ENCODE results near the gene LIPE.

LIPE gene

DNA sequence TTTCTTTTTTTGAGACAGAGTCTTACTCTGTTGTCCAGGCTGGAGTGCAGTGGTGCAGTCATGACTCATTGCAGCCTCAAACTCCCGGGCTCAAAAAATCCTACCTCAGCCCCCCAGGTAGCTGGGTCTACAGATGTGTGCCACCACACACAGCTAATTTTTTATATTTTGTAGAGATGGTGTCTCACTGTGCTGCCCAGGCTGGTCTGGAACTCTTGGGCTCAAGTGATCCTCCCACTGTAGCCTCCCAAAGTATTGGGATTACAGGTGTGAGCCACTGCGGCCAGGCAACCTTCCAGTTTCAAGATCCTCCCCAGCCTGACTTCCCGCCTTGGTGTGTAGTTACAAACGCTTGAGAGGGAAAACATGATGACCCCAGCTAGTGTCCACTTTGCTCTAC lies 59.3 kb downstream of the LIPE start:
- no peak for TF ChIP-seq CTCF (IDR thresholded peaks at IDR 0.05)
- H3K27me3 ChIP-seq (ENCODE audit: control insufficient read depth, insufficient read depth, low read length) = no peaks in the 10 kb centered on the region
- no peak overlapping the region for H3K27ac ChIP-seq
- no peak overlapping the region for H3K4me2 ChIP-seq (ENCODE audit: low read length)
- no peaks in the 10 kb centered on the region for H3K79me2 ChIP-seq
- H3K4me3 ChIP-seq (ENCODE audit: low read depth, low read length) = no peak overlapping the region
- no peak overlapping the region for H2AFZ ChIP-seq
- H3K4me1 ChIP-seq = peaks cover 3% of the 10 kb centered on the region
- H3K9ac ChIP-seq = no peak overlapping the region
- no peaks in the 10 kb centered on the region for H3K36me3 ChIP-seq (ENCODE audit: control insufficient read depth, insufficient read depth, low read length)
- H3K9me3 ChIP-seq (ENCODE audit: control insufficient read depth, low read length) = no peaks in the 10 kb centered on the region

DNA sequence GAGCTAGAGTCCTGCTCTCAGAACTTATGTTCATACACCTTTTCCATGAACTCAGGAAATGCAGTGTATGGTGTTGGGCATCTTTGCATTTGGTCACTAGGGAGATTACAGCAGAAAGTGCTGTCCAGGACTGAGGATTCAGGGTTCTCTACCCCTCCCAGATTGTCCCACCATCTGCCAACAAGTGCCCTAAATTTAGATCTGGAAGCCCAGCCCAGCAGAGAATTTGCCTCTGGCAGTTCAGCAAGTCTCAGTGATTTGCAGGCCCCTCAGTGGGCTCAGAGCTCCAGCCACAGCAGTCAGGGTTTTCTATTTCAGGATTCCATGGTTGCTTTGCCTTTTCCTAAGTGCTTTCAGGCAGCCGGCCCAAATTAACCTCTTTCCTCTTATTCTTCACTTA lies 60.5 kb downstream of the LIPE start:
- Histone ChIP-seq H3K27ac (no peak overlapping the region), H3K9ac (no peak overlapping the region), H3K4me3 (ENCODE audit: low read depth, low read length) (no peak overlapping the region), H3K9me3 (ENCODE audit: control insufficient read depth, low read length) (no peaks in the 10 kb centered on the region), H2AFZ (no peak overlapping the region), H3K4me1 (peaks cover 3% of the 10 kb centered on the region), H3K79me2 (no peaks in the 10 kb centered on the region), H3K27me3 (ENCODE audit: control insufficient read depth, insufficient read depth, low read length) (no peaks in the 10 kb centered on the region), H3K36me3 (ENCODE audit: control insufficient read depth, insufficient read depth, low read length) (no peaks in the 10 kb centered on the region), H3K4me2 (ENCODE audit: low read length) (no peak overlapping the region)
- no peak for TF ChIP-seq CTCF (IDR thresholded peaks at IDR 0.05)

- H3K27ac ChIP-seq = no peak overlapping the region
- no peak overlapping the region for H3K4me3 ChIP-seq (ENCODE audit: low read depth, low read length)
Observed at GRCh38 chr19:42363614-42364346, 63.4 kb downstream of the LIPE start.

GRCh38 chr19:42362891-42363440 lies 64.2 kb downstream of the LIPE start:
- Histone ChIP-seq H3K9ac (no peak overlapping the region), H2AFZ (no peak overlapping the region), H3K27ac (no peak overlapping the region), H3K4me2 (ENCODE audit: low read length) (no peak overlapping the region), H3K4me3 (ENCODE audit: low read depth, low read length) (no peak overlapping the region), H3K36me3 (ENCODE audit: control insufficient read depth, insufficient read depth, low read length) (no peaks in the 10 kb centered on the region), H3K79me2 (no peaks in the 10 kb centered on the region), H3K27me3 (ENCODE audit: control insufficient read depth, insufficient read depth, low read length) (no peaks in the 10 kb centered on the region), H3K9me3 (ENCODE audit: control insufficient read depth, low read length) (no peaks in the 10 kb centered on the region), H3K4me1 (peaks cover 3% of the 10 kb centered on the region)
- TF ChIP-seq CTCF (IDR thresholded peaks at IDR 0.05) = no peak

More at GRCh38 chr19:42363614-42364346, 63.4 kb downstream of the LIPE start:
- Histone ChIP-seq H3K79me2 (no peaks in the 10 kb centered on the region), H3K27me3 (ENCODE audit: control insufficient read depth, insufficient read depth, low read length) (no peaks in the 10 kb centered on the region), H3K9ac (no peak overlapping the region), H3K4me1 (peaks cover 3% of the 10 kb centered on the region), H3K9me3 (ENCODE audit: control insufficient read depth, low read length) (no peaks in the 10 kb centered on the region), H3K4me2 (ENCODE audit: low read length) (no peak overlapping the region), H3K36me3 (ENCODE audit: control insufficient read depth, insufficient read depth, low read length) (no peaks in the 10 kb centered on the region), H2AFZ (no peak overlapping the region)
- no peak for TF ChIP-seq CTCF (IDR thresholded peaks at IDR 0.05)

DNA sequence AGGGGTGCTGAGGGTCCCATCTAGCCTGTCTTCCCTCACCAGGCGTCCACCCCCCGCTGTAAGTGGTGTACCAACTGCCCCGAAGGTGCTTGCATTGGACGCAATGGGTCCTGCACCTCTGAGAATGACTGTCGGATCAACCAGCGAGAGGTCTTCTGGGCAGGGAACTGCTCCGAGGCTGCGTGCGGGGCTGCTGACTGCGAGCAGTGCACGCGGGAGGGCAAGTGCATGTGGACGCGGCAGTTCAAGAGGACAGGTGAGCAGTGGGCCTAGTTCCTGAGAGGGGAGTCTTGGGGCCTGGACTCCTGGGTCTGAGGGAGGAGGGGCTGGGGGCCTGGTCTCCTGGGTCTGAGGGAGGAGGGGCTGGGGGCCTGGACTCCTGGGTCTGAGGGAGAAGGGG lies 64.8 kb downstream of the LIPE start:
- no peak overlapping the region for H3K9ac ChIP-seq
- H3K79me2 ChIP-seq = no peaks in the 10 kb centered on the region
- no peak overlapping the region for H2AFZ ChIP-seq
- H3K9me3 ChIP-seq (ENCODE audit: control insufficient read depth, low read length) = no peaks in the 10 kb centered on the region
- H3K4me3 ChIP-seq (ENCODE audit: low read depth, low read length) = no peak overlapping the region
- H3K27me3 ChIP-seq (ENCODE audit: control insufficient read depth, insufficient read depth, low read length) = no peaks in the 10 kb centered on the region
- no peak for TF ChIP-seq CTCF (IDR thresholded peaks at IDR 0.05)
- no peak overlapping the region for H3K27ac ChIP-seq
- H3K36me3 ChIP-seq (ENCODE audit: control insufficient read depth, insufficient read depth, low read length) = no peaks in the 10 kb centered on the region
- H3K4me1 ChIP-seq = peaks cover 3% of the 10 kb centered on the region
- no peak overlapping the region for H3K4me2 ChIP-seq (ENCODE audit: low read length)
